Motor neuron (in vitro differentiated cells): Measurements from ENCODE around the gene KIAA2012. TPM values are rescaled to one million over a fixed set of nuclear protein-coding genes. Genes with fewer than 3 reads are reported as not detected.

ENCODE experiments used
- ATAC-seq, 8 experiments: fragments of 200-7000 bp; cut with Tn5 transposase; replicated peaks in 6 of 8; 2 replicates each; pipeline ENCODE4 v1.8.0; 2021; ENCODE audit warnings: mild to moderate bottlenecking in 8 of 8, moderate library complexity in 8 of 8
- H3K27ac ChIP-seq, 2 donors: fragments of 250-450 bp; sonication (Bioruptor Pico); 2 replicates each; pipeline ENCODE4 v1.9.0; 2021; ENCODE audit warnings: antibody characterized with exemption in 2 of 2, mild to moderate bottlenecking in 2 of 2, moderate library complexity in 1 of 2
- H3K4me1 ChIP-seq, 2 donors: fragments of 250-450 bp; sonication (Bioruptor Pico); replicated peaks in 1 of 2; 2 replicates each; pipeline ENCODE4 v1.6.1; 2021; ENCODE audit warnings: antibody characterized with exemption in 2 of 2, mild to moderate bottlenecking in 2 of 2, moderate library complexity in 1 of 2
- H3K4me3 ChIP-seq, 5 donors: fragments of 250-450 bp; sonication (Bioruptor Pico); 2 replicates each; pipeline ENCODE4 v1.9.0; 2021; ENCODE audit warnings: antibody characterized with exemption in 5 of 5, mild to moderate bottlenecking in 5 of 5, moderate library complexity in 4 of 5
- WGBS, 10 experiments: fragments of 450-650 bp; shearing (Covaris generic); methylation state at CpG; one replicate each; pipeline ENCODE4 v1.0.0; 2022; 5-methylcytosine and 5-hydroxymethylcytosine counted together
- in situ Hi-C, 9 experiments: fragments of 400-800 bp; cut with MboI; loops; one replicate each; pipeline ENCODE4 v1.15.0; 2021; ENCODE audit warnings: low sequenced_read_pairs in 9 of 9, low pct_unique_long_range_greater_than_20kb in 2 of 9; ENCODE audit not compliant: unreplicated experiment in 9 of 9
- total RNA-seq, 8 experiments: library from RNA; unstranded; fragments of 300-600 nt; gene quantifications; 2 replicates each; pipeline versions ENCODE4 v1.2.3 to v1.2.4, GENCODE V29; 2022

The KIAA2012 gene
- total RNA-seq, 8 experiments from 2014 or later = 0.24 to 12.5 (median 0.39) TPM

DNA sequence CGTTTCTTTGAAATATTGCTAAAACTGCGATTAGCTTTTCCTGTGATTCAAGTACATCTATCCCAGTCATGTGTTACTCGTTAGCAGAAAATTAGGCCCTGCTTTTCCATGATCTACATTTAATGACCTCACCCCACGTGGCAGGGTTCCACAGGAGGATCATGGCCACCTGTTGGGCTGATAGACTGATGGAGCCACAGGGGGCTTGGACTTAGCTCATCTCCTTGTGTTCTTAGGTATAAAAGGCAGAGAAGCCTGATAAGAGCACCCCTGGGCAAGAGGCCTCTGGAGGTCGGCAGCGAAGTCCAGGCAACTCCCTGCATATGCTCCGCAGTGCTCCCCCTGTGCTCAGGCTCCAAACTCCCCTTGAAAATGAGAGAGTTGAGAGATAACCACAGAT, 26.5 kb upstream of the KIAA2012 start:
- peaks cover 0 to under 1% of the 10 kb centered on the region in 2 donors for H3K4me1 ChIP-seq
- WGBS, 10 experiments = 16 to 100% (median 79%) methylated on average over 1 to 7 of the region's 7 CpGs

DNA sequence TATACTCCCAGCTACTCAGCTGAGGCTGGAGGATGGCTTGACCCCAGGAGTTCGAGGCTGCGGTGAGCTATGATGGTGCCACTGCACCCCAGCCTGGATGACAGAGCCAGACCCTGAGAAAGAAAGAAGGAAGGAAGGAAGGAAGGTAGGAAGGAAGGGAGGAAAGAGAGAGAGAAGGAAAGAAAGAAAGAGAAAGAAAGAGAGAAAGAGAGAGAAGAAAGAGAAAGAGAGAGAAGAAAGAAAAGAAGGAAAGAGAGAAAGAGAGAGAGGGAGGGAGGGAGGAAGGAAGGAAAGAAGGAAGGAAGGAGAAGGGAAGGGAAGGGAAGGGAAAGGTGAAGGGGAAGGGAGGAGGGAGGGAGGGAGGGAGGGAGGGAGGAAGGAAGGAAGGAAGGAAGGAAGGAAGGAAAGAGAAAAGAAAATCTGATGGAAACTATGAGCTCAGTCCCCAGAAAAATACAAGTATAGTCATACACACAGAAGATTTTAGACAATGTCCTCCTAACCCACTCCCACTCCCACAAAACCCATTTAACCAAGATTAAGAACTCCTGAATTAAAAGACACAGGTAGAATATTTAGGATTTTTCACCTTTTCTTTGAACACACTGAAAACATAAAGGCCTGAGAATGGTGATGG, 23.8 kb upstream of the KIAA2012 start:
- no peak overlapping the region for H3K4me3 ChIP-seq
- no peaks in the 10 kb centered on the region for H3K4me1 ChIP-seq
- 64 to 100% (median 98%) methylated on average over 1 to 2 of the region's 2 CpGs; no CpG with 5 or more reads in 2 of the 10 experiments for WGBS, 10 experiments
- no peak for ATAC-seq
- H3K27ac ChIP-seq = no peak overlapping the region
- in situ Hi-C loops = loop anchor here in 3 of 9 experiments (25.0 kb wide), 2 partner anchors 113 to 187 kb away; no protein-coding TSS in a partner anchor

More for the DNA sequence above, 26.5 kb upstream of the KIAA2012 start:
- Histone ChIP-seq H3K4me3 (no peak overlapping the region), H3K27ac (no peak overlapping the region)
- in situ Hi-C loops = loop anchor here in 3 of 9 experiments (25.0 kb wide), 2 partner anchors 116 to 184 kb away; no protein-coding TSS in a partner anchor
- ATAC-seq = no peak

- no peak for ATAC-seq
Measured at GRCh38 chr2:202049840-202050239, 23.2 kb upstream of the KIAA2012 start.

GRCh38 chr2:202050652-202051051, 22.4 kb upstream of the KIAA2012 start:
- ATAC-seq = no peak
- no peak overlapping the region for H3K27ac ChIP-seq
- no peaks in the 10 kb centered on the region for H3K4me1 ChIP-seq
- no peak overlapping the region for H3K4me3 ChIP-seq
- in situ Hi-C loops = no loop called here

More at GRCh38 chr2:202049840-202050239, 23.2 kb upstream of the KIAA2012 start:
- WGBS, 10 experiments = 80 to 100% (median 94%) methylated on average over 1 of the region's 1 CpG; no CpG with 5 or more reads in 4 of the 10 experiments
- no peaks in the 10 kb centered on the region for H3K4me1 ChIP-seq
- H3K4me3 ChIP-seq = no peak overlapping the region
- in situ Hi-C loops = loop anchor here in 3 of 9 experiments (25.0 kb wide), 2 partner anchors 112 to 188 kb away; no protein-coding TSS in a partner anchor
- H3K27ac ChIP-seq = no peak overlapping the region

GRCh38 chr2:202051499-202052161, 21.4 kb upstream of the KIAA2012 start:
- WGBS, 10 experiments = 7 to 88% (median 65%) methylated on average over 1 to 8 of the region's 8 CpGs; no CpG with 5 or more reads in 1 of the 10 experiments
- in situ Hi-C loops = no loop called here

GRCh38 chr2:202052235-202052634, 20.8 kb upstream of the KIAA2012 start:
- Histone ChIP-seq H3K27ac (no peak overlapping the region), H3K4me1 (no peaks in the 10 kb centered on the region), H3K4me3 (no peak overlapping the region)
- in situ Hi-C loops = no loop called here
- WGBS, 10 experiments = 33 to 100% (median 90%) methylated on average over 1 of the region's 1 CpG; no CpG with 5 or more reads in 4 of the 10 experiments
- ATAC-seq = no peak

More at GRCh38 chr2:202051499-202052161, 21.4 kb upstream of the KIAA2012 start:
- Histone ChIP-seq H3K27ac (no peak overlapping the region), H3K4me3 (no peak overlapping the region), H3K4me1 (no peaks in the 10 kb centered on the region)
- ATAC-seq = peak in 1 of 8 experiments; percentile 20

GRCh38 chr2:202054679-202055078, 18.4 kb upstream of the KIAA2012 start:
- WGBS, 10 experiments = 17 to 86% (median 67%) methylated on average over 1 to 2 of the region's 3 CpGs; no CpG with 5 or more reads in 5 of the 10 experiments
- in situ Hi-C loops = no loop called here
- H3K4me1 ChIP-seq = no peaks in the 10 kb centered on the region
- H3K4me3 ChIP-seq = no peak overlapping the region
- ATAC-seq = peak in 2 of 8 experiments; percentile 54 to 86
- no peak overlapping the region for H3K27ac ChIP-seq

DNA sequence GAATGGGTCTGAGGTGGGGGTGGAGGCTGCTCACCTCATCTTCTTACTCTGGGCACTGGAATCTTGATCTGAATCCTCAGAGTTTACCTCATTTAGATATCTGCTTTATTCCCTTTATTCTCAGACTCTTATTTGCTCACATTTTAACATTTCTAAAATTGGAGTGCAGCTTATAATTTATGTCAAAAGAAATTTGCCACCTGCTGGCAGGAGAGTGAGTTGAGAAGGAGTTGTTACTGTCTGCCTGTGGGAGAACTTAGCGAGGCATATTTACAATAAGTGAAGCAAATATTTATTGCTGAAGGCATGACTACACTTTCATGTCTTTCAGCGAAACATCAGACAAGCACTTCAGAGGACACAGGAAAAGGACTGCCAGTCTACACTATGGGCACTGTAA, 16.4 kb upstream of the KIAA2012 start:
- no peak overlapping the region for H3K4me3 ChIP-seq
- in situ Hi-C loops = no loop called here
- no peak overlapping the region for H3K27ac ChIP-seq
- 20 to 100% (median 87%) methylated on average over 1 to 2 of the region's 2 CpGs; no CpG with 5 or more reads in 2 of the 10 experiments for WGBS, 10 experiments
- H3K4me1 ChIP-seq = no peaks in the 10 kb centered on the region
- peak in 2 of 8 experiments; percentile 25 to 53 for ATAC-seq

- ATAC-seq = no peak
- H3K4me1 ChIP-seq = peaks cover 10 to 11% of the 10 kb centered on the region in 2 donors
- no peak overlapping the region for H3K4me3 ChIP-seq
- H3K27ac ChIP-seq = no peak overlapping the region
- in situ Hi-C loops = no loop called here
- 53 to 100% (median 86%) methylated on average over 2 to 3 of the region's 3 CpGs; no CpG with 5 or more reads in 1 of the 10 experiments for WGBS, 10 experiments
Measured at GRCh38 chr2:202060218-202060617, 12.8 kb upstream of the KIAA2012 start.

DNA sequence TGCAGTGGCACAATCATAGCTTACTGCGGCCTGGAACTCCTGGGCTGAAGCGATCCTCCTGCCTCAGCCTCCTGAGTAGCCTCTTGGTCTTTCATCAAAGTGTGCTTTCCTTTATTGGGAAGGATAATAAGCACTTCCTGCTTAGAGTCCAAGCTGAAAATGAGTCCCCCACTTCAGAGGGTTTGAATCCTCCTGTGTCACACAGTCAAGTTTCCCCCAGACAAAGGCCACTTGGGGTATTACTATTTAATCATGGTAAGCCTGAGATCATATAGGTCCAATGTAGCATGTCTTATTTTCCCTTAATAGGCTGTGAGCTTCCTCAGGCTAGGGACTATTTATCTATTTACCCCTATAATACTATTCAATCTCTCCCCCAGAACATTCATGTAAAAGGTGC, 11.4 kb upstream of the KIAA2012 start:
- WGBS, 10 experiments = 92 to 100% (median 100%) methylated on average over 1 to 2 of the region's 2 CpGs; no CpG with 5 or more reads in 5 of the 10 experiments
- ATAC-seq = no peak
- in situ Hi-C loops = no loop called here

GRCh38 chr2:202064171-202064880, 8.7 kb upstream of the KIAA2012 start:
- Histone ChIP-seq H3K27ac (peak overlapping the region; percentile 78 to 79), H3K4me3 (peak overlapping the region in 3 of 5 donors; percentile 5 to 12 (median 10)), H3K4me1 (peaks cover 18 to 23% of the 10 kb centered on the region in 2 donors)
- peak; percentile 6 to 95 (median 94) for ATAC-seq
- 0 to 6% (median 0%) methylated on average over 1 to 3 of the region's 3 CpGs; no CpG with 5 or more reads in 4 of the 10 experiments for WGBS, 10 experiments
- in situ Hi-C loops = no loop called here

More for the DNA sequence above, 11.4 kb upstream of the KIAA2012 start:
- Histone ChIP-seq H3K4me1 (peaks cover 12 to 14% of the 10 kb centered on the region in 2 donors), H3K27ac (no peak overlapping the region), H3K4me3 (no peak overlapping the region)

DNA sequence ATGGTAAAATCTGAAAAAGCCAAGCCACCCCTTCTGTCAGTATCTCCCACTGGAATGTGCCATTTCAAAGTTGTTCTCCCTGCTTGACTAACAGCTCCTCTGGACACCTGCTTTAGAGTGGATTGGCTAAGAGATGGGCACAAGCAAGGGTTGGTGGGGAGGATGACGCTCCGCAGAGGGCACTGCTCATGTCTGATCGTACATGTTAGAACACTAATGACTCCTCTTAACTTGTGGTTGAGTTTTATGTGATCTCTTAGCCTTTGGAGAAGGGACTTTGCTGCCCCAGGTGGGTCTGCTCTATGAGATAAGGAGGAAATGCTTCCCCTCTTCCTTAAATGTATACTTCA, 8.2 kb upstream of the KIAA2012 start:
- in situ Hi-C loops = no loop called here
- 40 to 87% (median 73%) methylated on average over 1 to 3 of the region's 3 CpGs; no CpG with 5 or more reads in 7 of the 10 experiments for WGBS, 10 experiments
- H3K4me1 ChIP-seq = peaks cover 18 to 28% of the 10 kb centered on the region in 2 donors
- ATAC-seq = no peak
- H3K27ac ChIP-seq = peak overlapping the region in 1 of 2 donors; percentile 23
- no peak overlapping the region for H3K4me3 ChIP-seq

DNA sequence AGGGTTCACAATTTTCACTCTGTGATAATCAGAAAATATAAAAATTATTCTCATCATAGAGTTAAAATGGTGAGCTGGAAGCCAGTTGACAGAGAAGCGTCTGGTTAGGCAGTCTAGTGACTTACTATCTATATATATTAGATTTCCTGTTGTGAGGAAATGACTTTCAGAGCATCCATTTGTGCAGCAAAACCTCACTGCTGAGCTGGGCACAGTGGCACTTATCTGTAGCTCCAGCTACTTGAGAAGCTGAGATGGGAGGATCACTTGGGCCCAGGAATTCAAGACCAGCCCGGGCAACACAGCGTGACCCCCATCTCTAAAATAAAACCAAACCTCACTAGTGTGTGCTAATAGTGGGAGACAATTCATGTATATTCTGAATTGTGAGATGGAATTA, 7.2 kb upstream of the KIAA2012 start:
- Histone ChIP-seq H3K27ac (no peak overlapping the region), H3K4me1 (peaks cover 18 to 32% of the 10 kb centered on the region in 2 donors), H3K4me3 (no peak overlapping the region)
- no peak for ATAC-seq
- in situ Hi-C loops = no loop called here
- 56 to 100% (median 90%) methylated on average over 1 to 3 of the region's 3 CpGs; no CpG with 5 or more reads in 3 of the 10 experiments for WGBS, 10 experiments
